ENCODE data around the gene RIMKLB.

DNA sequence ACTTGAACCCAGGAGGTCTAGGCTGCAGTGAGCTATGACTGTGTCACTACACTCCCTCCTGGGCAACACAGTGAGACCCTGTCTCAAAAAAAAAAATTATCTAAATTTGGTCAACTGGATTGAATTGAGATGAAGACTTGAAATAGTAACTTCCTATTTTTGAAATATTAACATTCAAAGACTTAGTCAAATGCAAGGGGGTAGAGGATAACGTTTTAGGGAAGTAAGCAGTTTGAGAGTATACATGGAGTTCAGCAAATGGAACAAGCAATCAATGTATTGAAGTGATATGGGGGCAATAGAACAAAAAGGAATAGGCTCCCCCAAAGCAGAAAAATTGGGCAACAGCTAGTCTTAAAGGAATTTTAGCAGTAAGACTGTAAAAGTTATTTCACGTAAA is 30.5 kb upstream of the RIMKLB start:
- TF ChIP-seq, protein P1, sequence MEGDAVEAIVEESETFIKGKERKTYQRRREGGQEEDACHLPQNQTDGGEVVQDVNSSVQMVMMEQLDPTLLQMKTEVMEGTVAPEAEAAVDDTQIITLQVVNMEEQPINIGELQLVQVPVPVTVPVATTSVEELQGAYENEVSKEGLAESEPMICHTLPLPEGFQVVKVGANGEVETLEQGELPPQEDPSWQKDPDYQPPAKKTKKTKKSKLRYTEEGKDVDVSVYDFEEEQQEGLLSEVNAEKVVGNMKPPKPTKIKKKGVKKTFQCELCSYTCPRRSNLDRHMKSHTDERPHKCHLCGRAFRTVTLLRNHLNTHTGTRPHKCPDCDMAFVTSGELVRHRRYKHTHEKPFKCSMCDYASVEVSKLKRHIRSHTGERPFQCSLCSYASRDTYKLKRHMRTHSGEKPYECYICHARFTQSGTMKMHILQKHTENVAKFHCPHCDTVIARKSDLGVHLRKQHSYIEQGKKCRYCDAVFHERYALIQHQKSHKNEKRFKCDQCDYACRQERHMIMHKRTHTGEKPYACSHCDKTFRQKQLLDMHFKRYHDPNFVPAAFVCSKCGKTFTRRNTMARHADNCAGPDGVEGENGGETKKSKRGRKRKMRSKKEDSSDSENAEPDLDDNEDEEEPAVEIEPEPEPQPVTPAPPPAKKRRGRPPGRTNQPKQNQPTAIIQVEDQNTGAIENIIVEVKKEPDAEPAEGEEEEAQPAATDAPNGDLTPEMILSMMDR (conservative IDR thresholded peaks at IDR 0.05 in 1 of 2, IDR thresholded peaks at IDR 0.05 in 1 of 2; ENCODE audit: extremely low read depth in 1 of 2, insufficient read depth in 1 of 2, low read depth in 1 of 2, low read length in 2 of 2) = no peak
- no peak for TF ChIP-seq EZH2 (IDR thresholded peaks at IDR 0.05; ENCODE audit: borderline replicate concordance, low read length)

All from mammary epithelial cell (primary cell).